Measurements from ENCODE around the gene RARG.

DNA sequence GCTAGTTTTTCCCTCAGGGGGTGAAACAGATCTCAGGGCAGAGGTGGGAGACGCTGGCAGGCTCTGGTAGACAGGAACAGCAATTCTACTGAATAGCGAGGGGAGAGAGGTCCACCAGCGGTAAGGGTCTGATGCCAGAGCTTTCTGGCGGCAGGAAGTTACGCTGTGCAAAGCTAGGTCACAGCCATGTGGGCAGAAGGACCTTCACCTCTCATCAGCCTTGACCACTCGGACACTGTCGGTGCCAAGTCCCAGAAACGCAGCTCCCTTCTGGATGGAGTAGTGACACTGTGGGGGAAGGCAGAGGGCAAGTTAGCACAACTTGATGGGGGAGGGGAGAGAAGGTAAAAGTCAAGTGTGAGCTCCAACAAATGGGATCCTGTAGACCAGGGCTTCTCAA is 61.8 kb downstream of the RARG start:
- TF ChIP-seq, protein P1, sequence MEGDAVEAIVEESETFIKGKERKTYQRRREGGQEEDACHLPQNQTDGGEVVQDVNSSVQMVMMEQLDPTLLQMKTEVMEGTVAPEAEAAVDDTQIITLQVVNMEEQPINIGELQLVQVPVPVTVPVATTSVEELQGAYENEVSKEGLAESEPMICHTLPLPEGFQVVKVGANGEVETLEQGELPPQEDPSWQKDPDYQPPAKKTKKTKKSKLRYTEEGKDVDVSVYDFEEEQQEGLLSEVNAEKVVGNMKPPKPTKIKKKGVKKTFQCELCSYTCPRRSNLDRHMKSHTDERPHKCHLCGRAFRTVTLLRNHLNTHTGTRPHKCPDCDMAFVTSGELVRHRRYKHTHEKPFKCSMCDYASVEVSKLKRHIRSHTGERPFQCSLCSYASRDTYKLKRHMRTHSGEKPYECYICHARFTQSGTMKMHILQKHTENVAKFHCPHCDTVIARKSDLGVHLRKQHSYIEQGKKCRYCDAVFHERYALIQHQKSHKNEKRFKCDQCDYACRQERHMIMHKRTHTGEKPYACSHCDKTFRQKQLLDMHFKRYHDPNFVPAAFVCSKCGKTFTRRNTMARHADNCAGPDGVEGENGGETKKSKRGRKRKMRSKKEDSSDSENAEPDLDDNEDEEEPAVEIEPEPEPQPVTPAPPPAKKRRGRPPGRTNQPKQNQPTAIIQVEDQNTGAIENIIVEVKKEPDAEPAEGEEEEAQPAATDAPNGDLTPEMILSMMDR (IDR thresholded peaks at IDR 0.05): no peak
- no peak for TF ChIP-seq POLR2A (IDR thresholded peaks at IDR 0.05)
